Stimulated activated CD8-positive, alpha-beta memory T cell treated with anti-CD3 and anti-CD28 coated beads, Interleukin-7, amount 100 ng/mL, for 24 hours (primary cell): ENCODE data around the gene GAS6.

Experiments used
- DNase-seq: peaks from one replicate; pipeline ENCODE4 v3.0.0-alpha.2; 2020; ENCODE audit warnings: low read depth

Gene GAS6

GRCh38 chr13:113851826-113852535 lies 11.9 kb downstream of the GAS6 start:
- DNase-seq = no peak

DNA sequence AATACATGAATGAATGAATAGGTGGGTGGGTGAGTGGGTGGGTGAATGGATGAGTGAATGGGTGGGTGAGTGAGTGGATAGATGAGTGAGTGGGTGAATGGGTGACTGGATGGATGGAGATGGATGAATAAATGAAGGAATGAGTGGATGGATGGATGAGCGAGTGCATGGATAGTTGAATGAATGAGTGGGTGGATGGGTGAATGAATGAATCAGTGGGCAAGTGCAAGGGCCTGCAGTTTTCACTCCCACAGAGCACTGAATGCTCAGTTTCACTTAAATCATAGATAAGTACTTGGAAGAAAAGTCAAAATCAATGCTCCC lies 12.4 kb downstream of the GAS6 start:
- no peak for DNase-seq

GRCh38 chr13:113850722-113851479 lies 13.0 kb downstream of the GAS6 start:
- no peak for DNase-seq

GRCh38 chr13:113849981-113850721 lies 13.7 kb downstream of the GAS6 start:
- no peak for DNase-seq

DNA sequence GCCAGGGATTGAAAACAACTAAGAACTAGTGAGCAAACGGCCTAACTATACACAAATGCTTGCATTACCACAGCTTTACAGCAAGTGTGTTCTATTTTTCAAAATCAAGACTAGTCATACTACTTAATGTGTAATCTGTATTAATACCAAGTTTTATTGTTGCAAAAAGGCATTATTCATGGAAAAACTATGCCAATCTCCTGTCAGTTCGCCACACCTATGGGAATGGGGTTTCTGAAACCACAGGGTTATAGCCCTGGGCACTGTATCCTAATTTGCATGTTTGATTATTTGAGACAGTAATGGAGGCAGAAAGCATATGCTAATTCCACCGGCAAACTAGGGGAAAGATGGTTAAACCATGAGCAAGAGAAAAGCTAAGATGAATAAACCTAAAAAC lies 14.3 kb downstream of the GAS6 start:
- no peak for DNase-seq

- DNase-seq = no peak
These were observed 15.2 kb downstream of the GAS6 start for GRCh38 chr13:113848431-113849260.

DNA sequence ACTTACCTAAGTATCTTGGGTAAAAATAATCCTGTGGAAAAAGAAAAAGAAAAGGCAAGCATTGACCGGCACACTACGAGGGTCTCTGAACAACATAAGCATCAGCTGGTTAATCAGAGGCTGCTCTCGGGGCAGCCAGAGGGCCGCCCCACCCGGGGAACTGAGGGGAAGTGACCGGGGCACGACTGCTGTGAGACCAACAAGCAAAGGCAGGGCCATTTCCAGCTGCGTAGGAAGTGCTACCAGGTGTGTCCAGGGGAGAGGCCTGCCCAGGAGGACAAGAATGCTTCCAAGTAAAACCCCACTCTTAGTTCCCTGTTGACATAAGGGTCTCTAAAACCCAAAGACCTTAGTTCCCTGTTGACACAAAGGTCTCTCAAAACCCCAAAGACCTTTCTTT lies 15.9 kb downstream of the GAS6 start:
- no peak for DNase-seq

GRCh38 chr13:113846636-113847318 lies 17.1 kb downstream of the GAS6 start:
- no peak for DNase-seq

GRCh38 chr13:113845723-113846635 lies 17.9 kb downstream of the GAS6 start:
- DNase-seq = no peak

GRCh38 chr13:113845055-113845454 lies 18.8 kb downstream of the GAS6 start:
- no peak for DNase-seq

GRCh38 chr13:113843864-113844556 lies 19.9 kb downstream of the GAS6 start:
- no peak for DNase-seq

- no peak for DNase-seq
These were observed 20.7 kb downstream of the GAS6 start for GRCh38 chr13:113843063-113843654.

- DNase-seq = no peak
These were observed 21.4 kb downstream of the GAS6 start for GRCh38 chr13:113842336-113843062.

GRCh38 chr13:113841353-113841650 lies 22.6 kb downstream of the GAS6 start:
- DNase-seq = no peak

GRCh38 chr13:113840541-113841352 lies 23.1 kb downstream of the GAS6 start:
- no peak for DNase-seq

DNA sequence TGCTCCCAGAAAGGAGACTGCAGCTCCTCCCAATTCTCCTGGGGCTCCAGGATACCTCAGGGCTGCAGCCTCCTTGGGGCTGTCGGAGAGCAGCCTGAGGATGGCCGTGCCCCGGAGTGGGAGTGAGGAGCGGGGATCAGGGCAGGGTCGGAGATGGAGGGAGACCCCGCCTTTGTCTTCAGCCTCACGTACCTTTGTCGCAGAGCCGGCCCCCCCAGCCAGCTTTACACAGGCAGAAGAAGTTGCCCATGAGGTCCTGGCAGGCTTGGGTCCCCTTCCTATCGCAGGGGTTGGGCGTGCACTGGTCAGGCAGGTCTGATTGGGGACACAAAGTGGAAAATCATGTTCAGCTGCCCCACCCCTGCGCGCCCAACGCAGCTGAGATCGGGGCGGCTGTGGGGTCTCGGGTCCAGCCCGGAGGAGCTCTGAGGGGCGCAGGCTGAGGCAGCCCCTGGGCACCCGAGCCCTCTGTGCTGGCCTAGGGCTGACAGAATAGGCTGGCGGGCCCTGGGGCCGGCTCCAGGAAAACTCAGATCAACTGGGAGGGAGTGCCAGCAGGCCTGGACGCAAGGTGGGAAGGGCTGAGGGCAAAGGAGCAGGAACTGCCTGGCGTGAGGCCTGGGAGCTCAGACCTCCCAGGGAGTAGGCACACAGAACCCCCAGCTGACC lies 24.2 kb downstream of the GAS6 start:
- DNase-seq = no peak

- no peak for DNase-seq
These were observed 25.1 kb downstream of the GAS6 start for GRCh38 chr13:113838711-113839201.
